ENCODE data around the gene SYNM.

DNA sequence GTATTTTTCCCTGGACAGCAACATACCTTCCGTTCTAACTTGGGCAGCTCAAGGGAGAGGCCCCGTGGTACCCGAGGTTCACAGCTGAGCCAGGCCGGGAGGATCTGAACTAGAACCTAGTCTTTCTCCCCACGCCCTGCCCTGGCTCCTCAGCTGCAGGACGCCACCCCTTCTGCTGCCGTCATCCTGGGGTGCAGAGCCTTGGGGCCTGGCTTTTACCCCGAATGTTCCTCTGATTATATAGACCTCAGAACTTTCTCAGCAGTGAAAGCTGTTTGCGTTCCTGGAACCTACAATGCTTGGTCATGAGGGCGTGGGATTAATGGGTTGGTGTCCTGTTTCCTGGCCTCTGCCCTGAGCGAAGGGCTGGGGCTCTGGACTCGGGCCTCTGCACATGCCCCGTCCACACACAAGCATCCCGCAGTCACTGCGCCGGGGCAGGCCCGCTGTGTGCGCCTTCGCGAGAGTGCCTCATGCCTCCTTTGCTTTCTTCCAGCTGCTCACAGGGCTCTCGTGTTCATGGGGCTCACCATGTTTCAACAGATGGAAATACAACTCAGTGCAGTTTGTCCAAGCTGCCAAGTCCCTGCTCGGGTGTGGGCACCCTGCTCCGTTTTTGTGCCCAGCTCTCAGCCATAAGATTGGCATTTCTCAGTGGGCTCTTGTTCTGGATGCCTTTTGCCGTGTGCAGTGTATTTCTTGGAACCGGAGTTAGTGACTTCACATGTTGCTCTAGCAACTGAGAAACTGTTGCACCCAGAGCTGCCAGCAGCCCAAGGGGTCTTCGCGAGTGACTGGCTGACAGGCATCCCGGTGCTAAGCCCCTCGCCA is 20.4 kb downstream of the SYNM start:
- TF ChIP-seq GATA2 (IDR thresholded peaks at IDR 0.05; ENCODE audit: low read depth, low read length) (no peak), GATA3 (IDR thresholded peaks at IDR 0.05; ENCODE audit: low read depth, low read length) (no peak)
